Effector memory CD8-positive, alpha-beta T cell (primary cell): Measurements from ENCODE around the gene FHIT.

Source experiments
- ATAC-seq: fragments of 150-1000 bp; cut with Tn5 transposase; replicated peaks from 2 replicates; pipeline ENCODE4 v1.10.0; 2021; ENCODE audit warnings: mild to moderate bottlenecking, moderate library complexity
- DNase-seq, 3 experiments: peaks; one replicate each; pipeline ENCODE4 v3.0.0; 2021
- H3K27ac Mint-ChIP-seq, 2 donors: one replicate each; pipeline ENCODE4 v1.8.0; 2022; ENCODE audit warnings: mild to moderate bottlenecking in 2 of 2, mixed read lengths in 2 of 2, moderate library complexity in 2 of 2
- H3K27me3 Mint-ChIP-seq, 2 donors: one replicate each; pipeline ENCODE4 v1.8.0; 2022; ENCODE audit warnings: mixed read lengths in 2 of 2
- H3K36me3 Mint-ChIP-seq: one replicate; pipeline ENCODE4 v1.8.0; 2022; ENCODE audit warnings: mild to moderate bottlenecking, moderate library complexity, mixed read lengths; ENCODE audit not compliant: insufficient read depth
- H3K4me1 Mint-ChIP-seq, 2 donors: one replicate each; pipeline ENCODE4 v1.8.0; 2022; ENCODE audit warnings: low read depth in 2 of 2, mixed read lengths in 2 of 2
- H3K4me3 Mint-ChIP-seq, 2 donors: one replicate each; pipeline ENCODE4 v1.8.0; 2022; ENCODE audit warnings: mild to moderate bottlenecking in 2 of 2, mixed read lengths in 2 of 2, moderate library complexity in 2 of 2
- H3K9me3 Mint-ChIP-seq, 2 donors: one replicate each; pipeline ENCODE4 v1.8.0; 2022; ENCODE audit warnings: mixed read lengths in 2 of 2
- total RNA-seq, 9 experiments: gene quantifications; one replicate each; lab custom pipeline; 2026; lab: John Stamatoyannopoulos, UW

The FHIT gene
- total RNA-seq = 0.45 to 31.0 (median 5.4) reads per million in 9 experiments

DNA sequence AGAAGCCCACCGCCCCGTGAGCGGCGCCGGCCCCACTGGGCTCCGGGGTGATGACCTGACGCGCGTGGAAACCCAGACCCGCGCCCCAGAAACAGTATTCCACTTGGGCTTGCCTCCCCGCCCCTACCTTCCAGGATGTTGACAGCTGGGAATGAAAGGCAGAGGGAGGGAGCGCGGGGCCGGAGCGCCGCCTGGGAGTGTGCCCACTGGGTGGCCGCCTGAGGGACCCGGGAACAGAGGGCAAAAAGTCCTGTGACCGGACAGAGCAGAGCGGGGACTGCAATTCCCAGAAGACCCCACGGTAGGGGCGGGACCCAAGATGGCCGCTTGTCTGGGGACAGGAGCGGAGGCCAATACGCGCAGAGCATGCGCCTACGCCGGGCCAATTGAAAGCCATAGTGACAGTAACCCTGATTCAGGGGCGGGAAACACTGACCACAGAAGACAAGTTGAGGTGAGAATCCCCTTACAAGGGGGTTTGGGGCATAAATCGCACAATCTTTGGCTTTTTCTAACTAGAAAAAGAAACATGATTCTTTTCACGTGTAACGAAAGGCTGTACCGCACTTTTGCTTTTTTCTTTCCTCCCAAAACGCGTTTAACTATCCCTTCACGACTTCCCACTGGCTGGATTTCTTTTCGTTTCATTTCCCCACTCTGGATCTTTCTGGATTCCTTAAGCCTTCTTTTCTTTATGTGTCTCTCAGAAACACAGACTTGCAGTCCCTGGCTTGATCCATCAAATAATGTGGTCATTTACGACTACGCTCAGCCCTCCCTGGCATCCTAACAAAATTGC is at the start of gene FHIT:
Gene FHIT (minus strand): TSS at position 279 of the 799 bp plus-strand sequence.
- Mint-ChIP-seq H3K27me3 (peaks cover 12 to 29% of the 10 kb centered on the region in 2 donors), H3K4me3 (peak within 1 kb of the TSS; percentile 58 to 83), H3K9me3 (no peaks in the 10 kb centered on the region), H3K36me3 (peaks cover 5% of the 10 kb centered on the region), H3K4me1 (peaks cover 6 to 14% of the 10 kb centered on the region in 2 donors), H3K27ac (peak within 1 kb of the TSS in 1 of 2 donors; percentile 39)
- DNase-seq (peak; percentile 74 to 79 (median 78)), ATAC-seq (peak; percentile 94)

DNA sequence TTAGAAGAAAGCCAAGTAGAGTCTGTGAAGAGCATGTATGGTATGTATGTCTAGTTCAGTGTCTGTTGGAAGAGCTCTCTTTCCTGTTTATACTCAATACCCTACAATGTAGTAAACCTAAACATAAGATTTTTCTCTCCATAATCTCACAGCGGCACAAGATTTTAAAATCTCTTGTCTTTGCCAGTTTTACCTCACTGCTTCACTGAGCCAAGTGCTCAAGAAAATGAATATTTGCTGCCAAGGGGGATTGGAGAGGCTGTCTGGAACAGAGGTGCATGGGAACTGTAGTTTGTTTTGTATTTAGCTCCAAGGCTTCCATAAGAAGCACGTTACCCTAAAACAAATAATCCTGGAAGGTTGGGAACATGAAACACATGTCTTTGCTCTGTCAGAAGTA is 49.5 kb upstream of the FHIT start:
- H3K36me3 Mint-ChIP-seq = no peaks in the 10 kb centered on the region
- ATAC-seq = no peak
- no peak for DNase-seq
- no peak overlapping the region for H3K4me3 Mint-ChIP-seq
- H3K4me1 Mint-ChIP-seq = no peaks in the 10 kb centered on the region
- no peaks in the 10 kb centered on the region for H3K27me3 Mint-ChIP-seq
- no peak overlapping the region for H3K27ac Mint-ChIP-seq
- H3K9me3 Mint-ChIP-seq = peaks cover 0 to 3% of the 10 kb centered on the region in 2 donors

DNA sequence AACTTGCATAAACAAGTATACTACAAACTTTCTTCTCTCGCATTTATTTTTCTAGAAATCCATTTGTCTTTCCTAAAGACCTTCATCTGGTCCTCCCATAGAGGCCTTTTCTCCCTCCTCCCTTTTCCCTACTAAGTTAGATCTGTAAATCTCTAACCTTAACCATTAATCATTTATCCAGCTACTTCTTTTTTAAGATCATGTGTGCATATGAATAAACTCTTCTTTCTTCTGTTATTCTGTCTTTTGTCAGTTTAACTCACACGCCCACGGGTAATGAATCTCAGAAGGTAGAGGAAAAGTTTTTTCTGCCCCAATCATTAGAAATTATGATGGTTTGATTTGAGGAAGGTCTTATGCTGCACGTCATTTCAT is 48.7 kb upstream of the FHIT start:
- H3K4me3 Mint-ChIP-seq = no peak overlapping the region
- no peaks in the 10 kb centered on the region for H3K27me3 Mint-ChIP-seq
- no peaks in the 10 kb centered on the region for H3K4me1 Mint-ChIP-seq
- no peaks in the 10 kb centered on the region for H3K36me3 Mint-ChIP-seq
- ATAC-seq (no peak), DNase-seq (no peak)
- H3K27ac Mint-ChIP-seq = no peak overlapping the region
- H3K9me3 Mint-ChIP-seq = no peaks in the 10 kb centered on the region

DNA sequence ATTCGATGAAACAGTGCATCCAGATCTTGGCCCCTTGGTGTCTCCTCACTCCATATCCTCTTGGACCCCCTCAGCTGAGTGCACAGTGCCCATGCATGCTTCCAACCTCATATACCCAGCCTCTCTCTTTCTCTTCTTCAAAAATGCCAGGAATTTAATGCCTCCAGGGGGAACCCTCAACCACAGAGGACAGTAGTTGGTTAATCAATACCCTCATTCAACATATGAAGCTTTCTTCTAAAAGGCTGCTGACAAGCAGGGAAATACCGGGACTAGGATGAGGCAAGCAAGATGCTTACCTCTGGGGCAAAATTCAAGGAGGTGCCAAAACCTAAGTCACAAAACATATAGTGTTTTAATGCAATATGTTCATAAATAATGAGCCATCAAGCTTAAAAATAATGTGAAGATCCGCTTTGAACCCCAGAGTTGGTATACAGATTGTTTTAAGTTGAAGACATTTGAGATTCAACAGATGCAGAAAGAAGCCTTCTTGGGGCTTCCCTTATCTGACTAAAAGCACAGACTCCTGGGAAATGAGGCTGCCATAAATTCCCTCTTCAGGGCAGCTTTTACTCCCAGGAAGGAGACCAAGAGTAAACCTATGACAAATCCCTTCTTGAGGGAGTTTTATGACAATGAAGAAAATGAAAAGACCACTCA is 48.2 kb upstream of the FHIT start:
- no peaks in the 10 kb centered on the region for H3K9me3 Mint-ChIP-seq
- no peaks in the 10 kb centered on the region for H3K27me3 Mint-ChIP-seq
- no peak overlapping the region for H3K4me3 Mint-ChIP-seq
- no peak overlapping the region for H3K27ac Mint-ChIP-seq
- DNase-seq (no peak), ATAC-seq (no peak)
- no peaks in the 10 kb centered on the region for H3K36me3 Mint-ChIP-seq
- no peaks in the 10 kb centered on the region for H3K4me1 Mint-ChIP-seq

DNA sequence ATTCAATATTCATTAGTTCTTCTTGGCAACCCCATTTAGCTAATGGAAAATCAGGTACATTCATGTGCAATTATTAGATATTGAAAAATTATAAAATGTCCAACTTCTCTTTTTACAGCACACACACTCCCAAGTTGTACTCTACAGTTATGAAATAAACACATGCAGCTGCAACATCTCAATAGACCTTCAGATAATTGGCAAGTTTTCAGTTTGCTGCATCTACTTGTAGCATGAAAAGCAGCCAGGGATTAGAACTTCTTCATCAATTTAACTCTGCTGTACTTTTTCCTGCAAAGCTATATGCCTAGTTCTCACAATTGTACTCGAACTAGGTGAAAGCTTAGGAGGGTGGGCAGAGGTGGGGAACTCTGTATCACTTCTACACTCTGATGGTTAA is 46.6 kb upstream of the FHIT start:
- no peak for DNase-seq
- Mint-ChIP-seq H3K4me3 (no peak overlapping the region), H3K4me1 (no peaks in the 10 kb centered on the region), H3K27ac (no peak overlapping the region), H3K36me3 (no peaks in the 10 kb centered on the region), H3K27me3 (no peaks in the 10 kb centered on the region), H3K9me3 (no peaks in the 10 kb centered on the region)
- ATAC-seq = no peak

DNA sequence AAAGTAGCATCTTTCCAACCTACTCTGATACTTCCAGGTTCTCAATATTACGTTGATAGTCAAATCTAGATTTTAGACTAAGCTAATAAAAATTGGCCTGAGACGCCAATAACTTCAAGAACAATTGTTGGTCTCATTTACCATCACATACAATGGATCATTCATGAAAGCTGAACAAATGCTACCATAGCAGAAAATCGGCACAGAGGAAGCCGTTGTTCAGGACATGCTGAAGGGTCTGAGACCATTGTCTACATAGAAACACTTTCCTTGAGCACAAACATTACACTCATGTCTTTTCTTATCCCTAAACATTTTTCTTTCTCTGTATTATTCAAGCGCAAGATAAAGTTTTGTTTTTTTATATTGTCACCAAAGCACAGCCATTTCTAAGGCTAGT is 37.2 kb upstream of the FHIT start:
- no peaks in the 10 kb centered on the region for H3K27me3 Mint-ChIP-seq
- no peaks in the 10 kb centered on the region for H3K36me3 Mint-ChIP-seq
- no peak overlapping the region for H3K27ac Mint-ChIP-seq
- no peaks in the 10 kb centered on the region for H3K4me1 Mint-ChIP-seq
- ATAC-seq (no peak), DNase-seq (no peak)
- H3K9me3 Mint-ChIP-seq = no peaks in the 10 kb centered on the region
- H3K4me3 Mint-ChIP-seq = no peak overlapping the region

DNA sequence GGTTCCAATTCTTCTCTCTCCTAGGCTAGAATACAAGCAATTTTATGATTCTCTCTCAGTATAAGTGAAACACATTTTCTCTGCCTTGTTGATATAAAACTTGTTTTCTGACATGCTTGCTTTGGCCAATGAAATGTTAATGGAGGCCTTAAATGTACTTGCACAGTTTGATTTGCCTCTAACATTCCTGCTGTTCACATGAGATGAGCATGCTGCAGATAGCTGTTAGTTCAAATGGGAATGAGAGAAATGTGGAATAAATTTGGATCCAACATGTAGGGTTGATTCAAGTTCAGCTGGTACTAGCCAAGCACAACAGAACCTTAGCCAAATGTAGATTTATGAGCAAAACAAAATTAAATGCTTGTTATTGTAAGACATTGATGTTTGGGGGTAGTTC is 32.6 kb upstream of the FHIT start:
- Mint-ChIP-seq H3K27me3 (no peaks in the 10 kb centered on the region), H3K27ac (no peak overlapping the region), H3K36me3 (no peaks in the 10 kb centered on the region), H3K4me3 (no peak overlapping the region), H3K4me1 (no peaks in the 10 kb centered on the region), H3K9me3 (no peaks in the 10 kb centered on the region)
- DNase-seq = no peak
- ATAC-seq = no peak

DNA sequence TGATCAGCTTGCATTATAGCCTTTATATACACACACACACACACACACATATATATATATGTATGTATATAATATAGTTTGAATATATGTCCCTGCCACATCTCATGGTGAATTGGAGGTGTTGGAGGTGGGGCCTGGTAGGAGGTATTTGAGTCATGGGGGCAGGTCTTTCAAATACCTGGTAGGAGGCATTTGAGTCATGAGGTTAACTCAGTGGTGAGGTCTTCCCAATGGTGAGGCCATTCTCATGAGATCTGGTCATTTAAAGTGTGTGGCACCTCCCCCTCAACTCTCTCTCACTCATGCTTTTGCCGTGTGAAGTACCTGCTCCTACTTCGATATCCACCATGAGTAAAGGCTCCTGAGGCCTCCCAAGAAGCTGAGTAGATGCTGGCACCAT is 27.5 kb upstream of the FHIT start:
- Mint-ChIP-seq H3K4me1 (no peaks in the 10 kb centered on the region), H3K27ac (no peak overlapping the region)

DNA sequence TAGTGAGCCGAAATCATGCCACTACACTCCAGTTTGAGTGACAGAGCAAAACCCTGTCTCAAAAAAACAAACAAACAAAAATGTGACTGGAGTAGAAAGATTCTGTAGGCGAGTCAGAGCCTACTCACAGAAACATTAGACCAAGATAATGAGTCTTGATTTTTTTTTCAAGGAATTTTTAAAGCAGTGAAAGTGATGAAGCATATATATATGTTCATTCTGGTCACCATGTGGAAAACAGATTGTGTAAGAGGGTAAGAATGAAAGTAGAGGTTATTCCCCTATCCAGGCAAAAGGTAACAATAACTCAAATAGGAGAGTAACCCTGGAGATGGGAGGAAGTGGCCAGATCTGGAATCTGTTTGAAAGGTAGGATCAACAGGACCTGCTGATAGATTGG is 26.2 kb upstream of the FHIT start:
- Mint-ChIP-seq H3K4me3 (no peak overlapping the region), H3K27ac (no peak overlapping the region), H3K9me3 (no peaks in the 10 kb centered on the region), H3K27me3 (peaks cover 18 to 37% of the 10 kb centered on the region in 2 donors), H3K36me3 (no peaks in the 10 kb centered on the region), H3K4me1 (no peaks in the 10 kb centered on the region)
- no peak for DNase-seq
- ATAC-seq = no peak

More for the DNA sequence above, 27.5 kb upstream of the FHIT start:
- Mint-ChIP-seq H3K36me3 (no peaks in the 10 kb centered on the region), H3K4me3 (no peak overlapping the region), H3K27me3 (peaks cover 14 to 26% of the 10 kb centered on the region in 2 donors), H3K9me3 (no peaks in the 10 kb centered on the region)
- DNase-seq (no peak), ATAC-seq (no peak)

DNA sequence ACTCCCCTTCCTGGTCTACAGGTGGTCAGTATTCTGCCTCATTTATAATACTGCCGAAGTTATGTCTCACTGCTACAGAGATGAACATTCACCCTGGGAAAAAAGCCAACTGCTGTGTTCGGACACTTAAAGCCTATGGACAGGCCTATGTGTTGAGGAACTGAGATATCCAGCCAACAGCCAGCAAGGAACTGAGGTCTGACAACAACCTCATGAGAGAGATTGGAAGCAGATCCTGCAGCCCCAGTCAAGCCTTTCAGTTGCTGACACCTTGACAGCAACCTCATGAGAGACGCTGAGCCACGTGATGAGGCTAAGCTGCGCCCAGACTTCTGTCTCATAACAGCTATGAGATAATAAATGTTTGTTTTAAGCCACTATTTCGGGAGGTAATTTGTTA is 18.2 kb upstream of the FHIT start:
- no peaks in the 10 kb centered on the region for H3K9me3 Mint-ChIP-seq
- no peak overlapping the region for H3K4me3 Mint-ChIP-seq
- peaks cover 17 to 28% of the 10 kb centered on the region in 2 donors for H3K27me3 Mint-ChIP-seq
- no peaks in the 10 kb centered on the region for H3K36me3 Mint-ChIP-seq
- ATAC-seq = no peak
- H3K4me1 Mint-ChIP-seq = no peaks in the 10 kb centered on the region
- H3K27ac Mint-ChIP-seq = no peak overlapping the region
- no peak for DNase-seq

DNA sequence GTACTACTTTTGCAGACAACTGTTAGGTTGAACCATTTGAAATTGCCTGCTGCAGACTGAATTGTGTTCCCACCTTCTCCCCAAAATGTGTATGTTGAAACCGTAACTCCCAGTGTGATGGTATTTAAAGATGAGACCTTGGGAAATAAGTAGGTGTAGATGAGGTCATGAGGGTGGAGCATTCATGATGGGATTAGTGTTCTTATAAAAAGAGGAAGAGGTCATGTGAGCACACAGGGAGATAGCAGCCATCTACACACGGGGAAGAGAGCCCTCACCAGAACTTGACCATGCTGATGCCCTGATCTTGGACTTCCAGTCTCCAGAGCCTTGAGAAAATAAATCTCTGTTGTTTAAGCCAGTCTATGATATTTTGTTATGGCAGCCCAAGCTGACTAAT is 17.4 kb upstream of the FHIT start:
- ATAC-seq (no peak), DNase-seq (no peak)
- H3K36me3 Mint-ChIP-seq = no peaks in the 10 kb centered on the region
- H3K27me3 Mint-ChIP-seq = peaks cover 19 to 26% of the 10 kb centered on the region in 2 donors
- H3K4me3 Mint-ChIP-seq = no peak overlapping the region
- H3K9me3 Mint-ChIP-seq = no peaks in the 10 kb centered on the region
- no peaks in the 10 kb centered on the region for H3K4me1 Mint-ChIP-seq
- H3K27ac Mint-ChIP-seq = no peak overlapping the region

DNA sequence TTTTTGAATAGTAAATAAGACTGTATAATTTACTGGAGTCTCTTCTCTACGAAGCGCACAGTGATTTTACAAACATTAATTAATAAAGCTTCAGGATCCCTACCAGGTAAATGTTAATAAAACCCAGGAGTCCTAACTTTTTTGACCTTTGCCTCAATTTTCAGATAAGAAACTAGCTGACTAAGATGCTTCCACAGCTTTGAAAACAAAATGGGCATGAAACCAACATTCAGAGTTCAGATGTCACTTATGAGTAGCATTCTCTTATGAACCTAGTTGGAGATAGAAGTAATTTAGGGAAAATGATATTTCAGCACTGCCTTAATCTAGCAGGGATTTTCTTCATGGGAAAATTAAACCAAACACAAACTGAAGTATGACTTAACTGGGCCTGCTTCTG is 13.0 kb upstream of the FHIT start:
- DNase-seq = no peak
- Mint-ChIP-seq H3K36me3 (no peaks in the 10 kb centered on the region), H3K27ac (no peak overlapping the region), H3K4me3 (no peak overlapping the region), H3K27me3 (peaks cover 41 to 46% of the 10 kb centered on the region in 2 donors), H3K9me3 (peaks cover 0 to 2% of the 10 kb centered on the region in 2 donors), H3K4me1 (no peaks in the 10 kb centered on the region)
- no peak for ATAC-seq

DNA sequence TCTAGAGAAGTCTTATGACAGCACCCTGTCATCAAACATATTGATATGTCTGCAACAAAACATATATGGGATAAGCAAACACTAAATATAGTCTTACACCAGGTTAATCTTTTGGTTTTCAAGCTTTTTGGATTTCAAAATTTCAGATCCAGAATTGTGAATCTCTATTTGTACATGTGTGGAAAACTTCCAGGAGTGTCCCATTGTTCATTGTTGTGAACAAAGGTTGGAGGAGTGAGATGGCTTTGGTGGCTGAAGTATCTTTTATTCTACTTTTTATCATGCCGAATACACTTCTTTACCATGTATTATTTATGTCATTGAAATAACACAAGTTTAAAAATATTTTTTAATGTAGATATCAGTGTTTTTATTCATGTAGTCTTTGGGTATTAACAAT is 5.9 kb upstream of the FHIT start:
- ATAC-seq = no peak
- H3K27ac Mint-ChIP-seq = no peak overlapping the region
- peaks cover 27 to 31% of the 10 kb centered on the region in 2 donors for H3K27me3 Mint-ChIP-seq
- H3K36me3 Mint-ChIP-seq = no peaks in the 10 kb centered on the region
- no peak for DNase-seq
- no peak overlapping the region for H3K4me3 Mint-ChIP-seq
- peaks cover 0 to 2% of the 10 kb centered on the region in 2 donors for H3K9me3 Mint-ChIP-seq
- H3K4me1 Mint-ChIP-seq = no peaks in the 10 kb centered on the region

DNA sequence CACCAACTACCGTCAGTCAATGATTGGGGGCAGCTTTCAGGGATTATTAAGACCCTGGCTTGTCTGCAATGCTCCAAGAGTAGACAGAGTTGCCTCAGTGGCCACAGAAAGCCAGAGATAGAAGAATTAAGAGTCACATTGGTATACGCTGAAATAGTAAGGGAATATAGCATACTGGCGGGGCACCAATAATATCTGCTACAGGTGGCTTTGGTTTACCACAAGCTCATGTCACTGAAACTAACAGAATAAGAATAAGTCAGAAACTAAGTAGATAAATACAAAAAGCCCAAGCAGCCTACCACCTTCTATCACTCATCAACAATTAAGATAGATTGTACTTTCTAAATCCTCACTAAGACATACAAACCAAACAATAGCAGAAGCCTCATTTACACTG is 2.5 kb upstream of the FHIT start:
- Mint-ChIP-seq H3K4me1 (peaks cover 6 to 14% of the 10 kb centered on the region in 2 donors), H3K36me3 (peaks cover 5% of the 10 kb centered on the region), H3K27me3 (peaks cover 12 to 17% of the 10 kb centered on the region in 2 donors), H3K9me3 (no peaks in the 10 kb centered on the region), H3K4me3 (no peak overlapping the region), H3K27ac (no peak overlapping the region)
- no peak for DNase-seq
- no peak for ATAC-seq
